Thyroid gland (tissue), 4 donors: Measurements from ENCODE around the gene TRABD2A.

Experiments used
- POLR2A ChIP-seq, 2 donors: fragments of 450-650 bp; IDR thresholded peaks; one replicate each; pipeline ENCODE4 v1.6.1; 2017; ENCODE audit warnings: antibody characterized with exemption in 2 of 2, mild to moderate bottlenecking in 2 of 2, moderate library complexity in 1 of 2
- TF ChIP-seq, protein P1 (sequence below), 6 experiments: fragments of 200-600 bp in 3 of 6; fragments of 450-650 bp in 3 of 6; sonication (generic) in 3 of 6; IDR thresholded peaks; one replicate each; pipeline ENCODE4 v1.5.1; 2016 to 2019; ENCODE audit warnings: antibody characterized with exemption in 6 of 6, mild to moderate bottlenecking in 2 of 6, inconsistent platforms in 1 of 6, moderate library complexity in 1 of 6

DNA sequence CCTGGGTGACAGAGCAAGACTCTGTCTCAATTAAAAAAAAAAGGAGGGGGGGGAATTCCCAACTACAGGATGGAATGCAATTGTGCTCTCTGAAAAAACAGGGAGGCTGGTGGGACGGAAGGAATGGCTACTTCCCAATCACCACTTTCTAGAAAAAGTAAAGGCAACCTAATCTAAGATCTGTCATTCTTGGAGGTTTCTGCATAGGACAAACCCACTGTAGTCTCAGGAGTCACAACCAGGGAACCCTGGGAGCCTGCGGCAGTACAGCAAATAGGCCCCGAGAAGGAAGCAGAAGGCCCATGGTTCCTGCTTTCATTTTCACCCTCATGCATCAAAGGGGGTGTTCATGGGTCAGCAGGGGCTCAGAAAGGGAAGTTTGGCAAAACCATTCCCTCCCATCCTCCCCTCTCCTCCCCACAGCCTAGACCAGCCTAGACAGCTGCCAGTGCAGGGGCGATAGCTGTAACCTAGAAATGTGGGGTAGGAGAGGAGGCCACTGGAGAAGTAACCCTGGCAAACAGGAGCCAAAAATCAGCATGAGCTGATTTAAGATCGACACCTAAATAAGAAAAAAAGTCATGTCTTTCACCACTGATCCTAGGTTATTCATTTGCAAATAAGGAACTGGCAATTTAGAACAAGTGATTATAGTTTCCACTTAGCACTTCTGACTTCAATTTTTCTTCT lies 48.0 kb downstream of the TRABD2A start:
- TF ChIP-seq, protein P1, sequence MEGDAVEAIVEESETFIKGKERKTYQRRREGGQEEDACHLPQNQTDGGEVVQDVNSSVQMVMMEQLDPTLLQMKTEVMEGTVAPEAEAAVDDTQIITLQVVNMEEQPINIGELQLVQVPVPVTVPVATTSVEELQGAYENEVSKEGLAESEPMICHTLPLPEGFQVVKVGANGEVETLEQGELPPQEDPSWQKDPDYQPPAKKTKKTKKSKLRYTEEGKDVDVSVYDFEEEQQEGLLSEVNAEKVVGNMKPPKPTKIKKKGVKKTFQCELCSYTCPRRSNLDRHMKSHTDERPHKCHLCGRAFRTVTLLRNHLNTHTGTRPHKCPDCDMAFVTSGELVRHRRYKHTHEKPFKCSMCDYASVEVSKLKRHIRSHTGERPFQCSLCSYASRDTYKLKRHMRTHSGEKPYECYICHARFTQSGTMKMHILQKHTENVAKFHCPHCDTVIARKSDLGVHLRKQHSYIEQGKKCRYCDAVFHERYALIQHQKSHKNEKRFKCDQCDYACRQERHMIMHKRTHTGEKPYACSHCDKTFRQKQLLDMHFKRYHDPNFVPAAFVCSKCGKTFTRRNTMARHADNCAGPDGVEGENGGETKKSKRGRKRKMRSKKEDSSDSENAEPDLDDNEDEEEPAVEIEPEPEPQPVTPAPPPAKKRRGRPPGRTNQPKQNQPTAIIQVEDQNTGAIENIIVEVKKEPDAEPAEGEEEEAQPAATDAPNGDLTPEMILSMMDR (IDR thresholded peaks at IDR 0.05) = no peak
- TF ChIP-seq POLR2A (IDR thresholded peaks at IDR 0.05) = no peak
